Measurements from ENCODE around the gene ZCCHC24. TPM values are rescaled to one million over a fixed set of nuclear protein-coding genes. Genes with fewer than 3 reads are reported as not detected.

Gene ZCCHC24
- total and polyA plus RNA-seq, 4 donors, result 7.8 to 23.9 (median 14.8) TPM

- no peak for TF ChIP-seq SP1 (IDR thresholded peaks at IDR 0.05)
These were observed 3.0 kb downstream of the ZCCHC24 start (continued) for GRCh38 chr10:79442171-79443040.

GRCh38 chr10:79441433-79441832 is 4.0 kb downstream of the ZCCHC24 start:
- Histone ChIP-seq H3K4me1 (ENCODE audit: control insufficient read depth in 4 of 4, insufficient read depth in 4 of 4, low read length in 3 of 4) (peaks cover 14 to 76% (median 61%) of the 10 kb centered on the region in 4 donors), H3K4me3 (ENCODE audit: low read depth in 1 of 3, low read length in 3 of 3) (no peak overlapping the region), H3K27ac (ENCODE audit: low read depth in 1 of 2, low read length in 2 of 2) (peak overlapping the region in 1 of 2 donors; percentile 18), H3K9ac (ENCODE audit: low read depth in 1 of 2, low read length in 2 of 2) (no peak overlapping the region), H3K9me3 (ENCODE audit: control insufficient read depth in 4 of 4, low read length in 3 of 4) (no peaks in the 10 kb centered on the region), H3K36me3 (ENCODE audit: control insufficient read depth in 4 of 4, insufficient read depth in 3 of 4, low read depth in 1 of 4, low read length in 3 of 4) (no peaks in the 10 kb centered on the region), H3K27me3 (ENCODE audit: control insufficient read depth in 4 of 4, insufficient read depth in 4 of 4, low read length in 3 of 4) (no peaks in the 10 kb centered on the region)
- TF ChIP-seq NR2F2 (IDR thresholded peaks at IDR 0.05) (no peak), ZBTB33 (IDR thresholded peaks at IDR 0.05) (no peak), SP1 (IDR thresholded peaks at IDR 0.05) (no peak), HNF4G (IDR thresholded peaks at IDR 0.05) (no peak), TAF1 (conservative IDR thresholded peaks at IDR 0.05) (no peak), HNF4A (conservative IDR thresholded peaks at IDR 0.05) (no peak), FOXA1 (IDR thresholded peaks at IDR 0.05) (no peak), RXRA (IDR thresholded peaks at IDR 0.05) (no peak), GABPA (IDR thresholded peaks at IDR 0.05 in 1 of 2, conservative IDR thresholded peaks at IDR 0.05 in 1 of 2) (no peak), REST (IDR thresholded peaks at IDR 0.05) (no peak)
- no peak for DNase-seq (ENCODE audit: low spot score)
- 52% methylated on average over 1 of the region's 1 CpG for WGBS

GRCh38 chr10:79440281-79440680 is 5.1 kb downstream of the ZCCHC24 start:
- no peak for DNase-seq (ENCODE audit: low spot score)
- H3K27ac ChIP-seq (ENCODE audit: low read depth in 1 of 2, low read length in 2 of 2), result no peak overlapping the region
- H3K4me1 ChIP-seq (ENCODE audit: control insufficient read depth in 4 of 4, insufficient read depth in 4 of 4, low read length in 3 of 4), result peaks cover 15 to 83% (median 65%) of the 10 kb centered on the region in 4 donors
- 94% methylated on average over 6 of the region's 6 CpGs for WGBS
- TF ChIP-seq ZBTB33 (IDR thresholded peaks at IDR 0.05), result no peak
- H3K36me3 ChIP-seq (ENCODE audit: control insufficient read depth in 4 of 4, insufficient read depth in 3 of 4, low read depth in 1 of 4, low read length in 3 of 4), result no peaks in the 10 kb centered on the region
- no peak overlapping the region for H3K4me3 ChIP-seq (ENCODE audit: low read depth in 1 of 3, low read length in 3 of 3)
- H3K9me3 ChIP-seq (ENCODE audit: control insufficient read depth in 4 of 4, low read length in 3 of 4), result no peaks in the 10 kb centered on the region
- H3K27me3 ChIP-seq (ENCODE audit: control insufficient read depth in 4 of 4, insufficient read depth in 4 of 4, low read length in 3 of 4), result no peaks in the 10 kb centered on the region
- H3K9ac ChIP-seq (ENCODE audit: low read depth in 1 of 2, low read length in 2 of 2), result no peak overlapping the region

Measured in liver (tissue), 9 donors.